Activated CD4-positive, alpha-beta memory T cell treated with anti-CD3 and anti-CD28 coated beads for 36 hours (primary cell): ENCODE results near the gene RIPOR1. TPM values are rescaled to one million over a fixed set of nuclear protein-coding genes. Genes with fewer than 3 reads are reported as not detected.
A peak's percentile ranks its signal among the peaks of the same experiment; 100 is the strongest.
"Not testable (repeated sequence)": the region's sequence is repeated elsewhere in the genome, so short reads cannot be mapped to it uniquely, and the experiment has no call there.

ENCODE experiments used
- CTCF ChIA-PET: fragments of 350-600 bp; sonication (Branson Sonifier 250); formaldehyde crosslinking; loops from one replicate; lab custom pipeline; 2021; ENCODE audit warnings: antibody characterized with exemption, inconsistent platforms; lab: Charles Lee
- POLR2A ChIA-PET: fragments of 350-600 bp; sonication (Branson Sonifier 250); formaldehyde crosslinking; loops from one replicate; lab custom pipeline; 2021; ENCODE audit warnings: antibody characterized with exemption; lab: Charles Lee
- DNase-seq: peaks from one replicate; pipeline ENCODE4 v3.0.0-alpha.2; 2020
- H3K27ac Mint-ChIP-seq: one replicate; pipeline ENCODE4 v1.8.0; 2021; ENCODE audit warnings: mixed read lengths
- H3K27me3 Mint-ChIP-seq: one replicate; pipeline ENCODE4 v1.8.0; 2021; ENCODE audit warnings: mixed read lengths
- H3K36me3 Mint-ChIP-seq: one replicate; pipeline ENCODE4 v1.8.0; 2021; ENCODE audit warnings: mixed read lengths
- H3K4me1 Mint-ChIP-seq: one replicate; pipeline ENCODE4 v1.8.0; 2021; ENCODE audit warnings: low read depth, mixed read lengths
- H3K4me3 Mint-ChIP-seq: one replicate; pipeline ENCODE4 v1.8.0; 2021; ENCODE audit warnings: mild to moderate bottlenecking, mixed read lengths
- H3K9me3 Mint-ChIP-seq: one replicate; pipeline ENCODE4 v1.8.0; 2021; ENCODE audit warnings: mixed read lengths
- intact Hi-C: fragments of 100-400 bp; cut with micrococcal nuclease; formaldehyde crosslinking; loops from one replicate; pipeline ENCODE4 v1.15.1; 2023
- total RNA-seq, 2 experiments: library from RNA; stranded (reverse); gene quantifications; one replicate each; pipeline ENCODE4 v1.2.3, GENCODE V29; 2021

The RIPOR1 gene
- total RNA-seq, result 10 to 100 TPM; 33.4 to 37.9 TPM

DNA sequence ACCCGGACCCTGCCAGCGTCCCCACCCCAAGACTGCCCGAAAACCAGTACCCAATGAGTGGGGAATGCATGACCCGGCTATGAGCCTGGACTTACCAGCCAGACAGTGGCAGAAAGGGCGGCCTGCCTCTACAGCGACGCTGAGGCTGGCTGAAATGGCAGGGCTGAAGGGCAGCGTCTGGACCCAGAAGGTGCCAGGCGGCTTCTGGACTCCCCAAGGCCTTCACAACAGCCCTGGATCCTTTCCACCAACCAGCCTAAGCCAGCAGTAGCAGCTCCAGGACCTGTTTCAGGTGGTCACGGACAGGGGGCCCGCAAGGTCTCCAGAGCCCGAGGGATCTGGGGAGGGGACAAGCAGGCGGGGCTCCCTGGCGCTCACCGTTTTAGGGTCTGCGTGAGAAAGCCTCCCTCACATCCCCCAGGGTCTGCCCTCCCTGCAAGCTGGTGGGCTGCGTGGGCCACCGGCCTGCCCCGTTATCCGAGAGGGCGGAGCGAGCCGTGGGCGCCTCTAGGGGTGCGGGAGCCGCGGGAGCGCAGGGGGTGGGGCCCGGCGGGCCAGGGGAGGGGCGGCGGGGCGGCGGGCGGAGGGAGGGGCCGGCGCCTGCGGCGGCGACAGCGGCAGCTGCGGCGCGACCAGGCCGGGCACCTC is at the start of gene RIPOR1:
TSS of gene RIPOR1 (plus strand) at position 608 of the 648 bp plus-strand sequence. CDS start 9,618 bp downstream, outside the sequence.
- intact Hi-C loops, result loop anchor here (2.0 to 10.0 kb wide), 2 partner anchors 34 to 276 kb away; partner anchors contain the start of genes CTCF, RANBP10 and TSNAXIP1
- CTCF ChIA-PET, result interaction anchor here (0.6 to 10.9 kb wide), 5 partner anchors 7 to 733 kb away, joined by 3 to 106 read pairs (median 4); no protein-coding TSS in a partner anchor
- DNase-seq, result peak; percentile 54
- Mint-ChIP-seq H3K4me1 (peaks cover 15% of the 10 kb centered on the region), H3K27ac (no peak within 1 kb of the TSS), H3K36me3 (no peaks in the 10 kb centered on the region), H3K27me3 (peaks cover 19% of the 10 kb centered on the region), H3K4me3 (peak within 1 kb of the TSS; percentile 68), H3K9me3 (no peaks in the 10 kb centered on the region)
- POLR2A ChIA-PET, result no interaction called here

DNA sequence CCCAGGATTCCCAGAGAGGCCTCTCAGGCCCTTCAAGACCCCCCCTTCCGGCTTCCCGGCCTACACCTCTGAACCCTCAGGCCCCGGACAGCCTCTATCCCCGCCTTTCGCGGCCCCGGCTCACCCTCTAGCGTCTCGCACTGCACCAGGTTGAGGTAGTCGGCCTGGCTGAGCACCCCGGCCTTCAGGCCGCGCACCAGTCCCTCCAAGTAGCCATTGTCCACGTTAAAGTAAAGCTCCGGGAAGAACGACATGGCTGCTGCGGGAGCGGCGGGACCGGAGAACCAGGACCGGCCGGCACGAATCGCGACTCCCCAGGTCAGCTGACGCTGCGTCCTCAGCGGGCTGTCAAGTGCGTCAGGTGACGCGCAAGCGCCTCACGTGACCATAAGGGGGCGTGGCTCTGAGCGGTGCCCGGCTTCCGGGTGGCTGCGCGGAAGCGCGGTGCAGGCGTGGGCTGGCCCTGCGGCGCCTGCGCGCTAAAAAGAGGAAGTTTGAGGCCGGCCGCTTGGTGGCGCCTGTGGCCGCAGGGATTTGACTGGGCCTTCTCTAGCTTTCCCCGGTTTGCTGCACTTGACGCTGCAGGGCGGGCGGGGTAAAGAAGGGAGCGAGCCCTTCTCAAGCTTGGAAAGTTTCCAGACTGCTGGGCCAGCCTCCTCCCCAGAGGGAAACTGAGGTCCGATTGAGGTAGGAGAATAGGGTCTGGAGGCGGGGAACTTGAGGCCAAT is 47.6 kb upstream of the RIPOR1 start, which contains the start of gene ATP6V0D1:
TSS of gene ATP6V0D1 (minus strand) at position 325 of the 728 bp plus-strand sequence. CDS start at position 254, 71 bp downstream.
- ChIA-PET CTCF (interaction anchor here (0.5 to 5.7 kb wide), 33 partner anchors 10 to 463 kb away, joined by 3 to 58 read pairs (median 5); partner anchors contain the start of genes CARMIL2, CTCF, GFOD2 and PLEKHG4), POLR2A (interaction anchor here (0.7 to 1.9 kb wide), 13 partner anchors 40 to 606 kb away, joined by 3 to 7 read pairs (median 3); partner anchors contain the start of genes ACD, GFOD2 and PSMB10)
- peak; percentile 99 for DNase-seq
- peaks cover 43% of the 10 kb centered on the region for H3K4me1 Mint-ChIP-seq
- intact Hi-C loops, result loop anchor here (1.0 to 2.0 kb wide), 6 partner anchors 33 to 325 kb away; partner anchors contain the start of genes ACD, CTCF, PARD6A and RANBP10
- H3K9me3 Mint-ChIP-seq, result no peaks in the 10 kb centered on the region
- no peaks in the 10 kb centered on the region for H3K27me3 Mint-ChIP-seq
- H3K36me3 Mint-ChIP-seq, result peaks cover 3% of the 10 kb centered on the region
- peak within 1 kb of the TSS; percentile 99 for H3K4me3 Mint-ChIP-seq
- peak within 1 kb of the TSS; percentile 97 for H3K27ac Mint-ChIP-seq

- H3K36me3 Mint-ChIP-seq, result peaks cover 3% of the 10 kb centered on the region
- H3K9me3 Mint-ChIP-seq, result no peaks in the 10 kb centered on the region
- H3K27me3 Mint-ChIP-seq, result no peaks in the 10 kb centered on the region
- ChIA-PET POLR2A (interaction anchor here (0.7 to 1.9 kb wide), 11 partner anchors 39 to 607 kb away, joined by 3 to 7 read pairs (median 3); partner anchors contain the start of genes ACD and GFOD2), CTCF (interaction anchor here (0.6 to 5.7 kb wide), 33 partner anchors 9 to 464 kb away, joined by 3 to 58 read pairs (median 5); partner anchors contain the start of genes CARMIL2, CTCF, GFOD2 and PLEKHG4)
- intact Hi-C loops, result loop anchor here (1.0 to 2.0 kb wide), 6 partner anchors 33 to 325 kb away; partner anchors contain the start of genes ACD, CTCF, PARD6A and RANBP10
- H3K4me3 Mint-ChIP-seq, result peak overlapping the region; percentile 99
- H3K4me1 Mint-ChIP-seq, result peaks cover 36% of the 10 kb centered on the region
- peak; percentile 69 for DNase-seq
- H3K27ac Mint-ChIP-seq, result peak overlapping the region; percentile 97
Measured at GRCh38 chr16:67481561-67482232, 46.9 kb upstream of the RIPOR1 start.

- Mint-ChIP-seq H3K36me3 (peaks cover 3% of the 10 kb centered on the region), H3K27ac (peak overlapping the region; percentile 97), H3K4me3 (peak overlapping the region; percentile 99), H3K27me3 (no peaks in the 10 kb centered on the region), H3K4me1 (peaks cover 33% of the 10 kb centered on the region), H3K9me3 (no peaks in the 10 kb centered on the region)
- POLR2A ChIA-PET, result interaction anchor here (0.8 to 1.9 kb wide), 2 partner anchors 39 to 186 kb away, joined by 3 to 6 read pairs; no protein-coding TSS in a partner anchor
- DNase-seq, result peak; percentile 22
- intact Hi-C loops, result no loop called here
- CTCF ChIA-PET, result interaction anchor here (0.8 to 5.7 kb wide), 15 partner anchors 9 to 186 kb away, joined by 3 to 58 read pairs (median 10); no protein-coding TSS in a partner anchor
Measured at GRCh38 chr16:67482233-67482924, 46.2 kb upstream of the RIPOR1 start.

- DNase-seq, result no peak
- intact Hi-C loops, result no loop called here
- H3K4me1 Mint-ChIP-seq, result peaks cover 28% of the 10 kb centered on the region
- no peaks in the 10 kb centered on the region for H3K27me3 Mint-ChIP-seq
- H3K36me3 Mint-ChIP-seq, result peaks cover 3% of the 10 kb centered on the region
- ChIA-PET CTCF (interaction anchor here (1.0 to 5.7 kb wide), 5 partner anchors 15 to 55 kb away, joined by 3 to 58 read pairs (median 4); no protein-coding TSS in a partner anchor), POLR2A (no interaction called here)
- H3K4me3 Mint-ChIP-seq, result peak within 1 kb of the TSS; percentile 99
- peak within 1 kb of the TSS; percentile 97 for H3K27ac Mint-ChIP-seq
- H3K9me3 Mint-ChIP-seq, result no peaks in the 10 kb centered on the region
Measured at GRCh38 chr16:67483150-67483549, 45.5 kb upstream of the RIPOR1 start, which contains the start of gene AGRP. Gene AGRP (minus strand): TSS chr16:67483547. CDS start chr16:67483398, 149 bp downstream.

DNA sequence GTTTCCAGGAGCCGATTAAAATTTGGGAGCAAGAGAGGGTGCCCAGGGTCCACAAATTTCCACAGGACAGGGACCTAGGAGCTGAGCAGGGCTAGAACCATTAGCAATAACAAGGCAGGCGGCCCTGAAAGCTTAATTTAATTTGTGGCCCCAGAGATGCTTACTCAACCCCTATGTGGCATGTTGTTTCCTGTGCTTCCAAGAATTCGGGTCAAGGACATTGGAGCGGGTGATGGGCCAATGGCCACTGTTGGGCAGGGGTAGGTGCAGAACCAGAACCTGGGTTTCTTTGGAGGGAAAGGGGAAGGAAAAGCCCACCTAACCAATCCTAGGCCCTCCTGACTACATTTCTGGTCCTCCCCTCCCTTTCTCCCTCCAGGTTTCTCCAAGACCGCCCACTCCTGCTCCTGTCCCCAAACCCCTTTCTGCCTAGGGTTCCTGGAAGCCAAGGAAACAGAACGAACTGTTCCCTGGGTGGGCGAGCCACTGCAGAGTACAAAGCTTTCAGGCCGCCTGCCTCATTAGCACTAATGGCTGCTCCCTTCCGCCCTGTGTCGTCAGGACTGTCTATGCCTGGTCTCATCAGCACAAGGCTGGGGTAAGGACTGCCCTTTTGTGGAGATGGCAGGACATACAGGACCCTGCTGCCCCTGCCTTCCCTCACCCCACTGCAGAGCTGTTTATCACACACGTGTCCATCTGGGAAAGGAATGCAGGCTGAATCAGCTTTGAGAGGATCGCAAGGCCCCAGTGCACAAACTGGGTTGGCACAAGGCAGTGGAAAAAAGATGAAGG is 44.7 kb upstream of the RIPOR1 start:
- Mint-ChIP-seq H3K27ac (peak overlapping the region; percentile 38), H3K9me3 (no peaks in the 10 kb centered on the region), H3K36me3 (peaks cover 3% of the 10 kb centered on the region), H3K4me1 (peaks cover 22% of the 10 kb centered on the region), H3K27me3 (no peaks in the 10 kb centered on the region), H3K4me3 (no peak overlapping the region)
- intact Hi-C loops, result no loop called here
- no peak for DNase-seq
- ChIA-PET POLR2A (no interaction called here), CTCF (interaction anchor here (0.6 to 5.7 kb wide), 6 partner anchors 10 to 56 kb away, joined by 3 to 58 read pairs (median 6); no protein-coding TSS in a partner anchor)

GRCh38 chr16:67486805-67487204 is 41.8 kb upstream of the RIPOR1 start:
- H3K36me3 Mint-ChIP-seq, result peaks cover 1% of the 10 kb centered on the region
- ChIA-PET POLR2A (no interaction called here), CTCF (interaction anchor here (1.0 to 2.8 kb wide), 2 partner anchors 27 to 34 kb away, joined by 5 to 10 read pairs; no protein-coding TSS in a partner anchor)
- H3K27ac Mint-ChIP-seq, result no peak overlapping the region
- intact Hi-C loops, result no loop called here
- no peak overlapping the region for H3K4me3 Mint-ChIP-seq
- no peak for DNase-seq
- H3K27me3 Mint-ChIP-seq, result no peaks in the 10 kb centered on the region
- no peaks in the 10 kb centered on the region for H3K9me3 Mint-ChIP-seq
- H3K4me1 Mint-ChIP-seq, result peaks cover 12% of the 10 kb centered on the region

DNA sequence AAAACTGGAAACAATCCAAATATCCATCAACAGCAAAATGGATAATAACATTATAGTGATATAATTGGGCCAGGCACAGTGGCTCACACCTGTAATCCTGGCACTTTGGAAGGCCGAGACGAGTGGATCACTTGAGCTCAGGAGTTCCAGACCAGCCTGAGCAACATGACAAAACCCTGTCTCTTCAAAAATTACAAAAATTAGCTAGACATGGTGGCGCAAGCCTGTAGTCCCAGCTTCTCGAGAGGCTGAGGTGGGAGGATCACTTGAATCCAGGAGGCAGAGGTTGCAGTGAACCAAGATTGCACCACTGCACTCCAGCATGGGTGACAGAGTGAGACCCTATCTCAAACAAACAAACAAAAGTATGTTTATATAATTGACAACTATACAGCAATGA is 41.1 kb upstream of the RIPOR1 start:
- DNase-seq, H3K36me3 Mint-ChIP-seq, H3K9me3 Mint-ChIP-seq, H3K27me3 Mint-ChIP-seq, H3K27ac Mint-ChIP-seq, H3K4me1 Mint-ChIP-seq, POLR2A ChIA-PET, H3K4me3 Mint-ChIP-seq, intact Hi-C loops: not testable (repeated sequence)
- CTCF ChIA-PET, result interaction anchor here (1.0 to 2.8 kb wide), 3 partner anchors 27 to 50 kb away, joined by 4 to 10 read pairs (median 5); no protein-coding TSS in a partner anchor

DNA sequence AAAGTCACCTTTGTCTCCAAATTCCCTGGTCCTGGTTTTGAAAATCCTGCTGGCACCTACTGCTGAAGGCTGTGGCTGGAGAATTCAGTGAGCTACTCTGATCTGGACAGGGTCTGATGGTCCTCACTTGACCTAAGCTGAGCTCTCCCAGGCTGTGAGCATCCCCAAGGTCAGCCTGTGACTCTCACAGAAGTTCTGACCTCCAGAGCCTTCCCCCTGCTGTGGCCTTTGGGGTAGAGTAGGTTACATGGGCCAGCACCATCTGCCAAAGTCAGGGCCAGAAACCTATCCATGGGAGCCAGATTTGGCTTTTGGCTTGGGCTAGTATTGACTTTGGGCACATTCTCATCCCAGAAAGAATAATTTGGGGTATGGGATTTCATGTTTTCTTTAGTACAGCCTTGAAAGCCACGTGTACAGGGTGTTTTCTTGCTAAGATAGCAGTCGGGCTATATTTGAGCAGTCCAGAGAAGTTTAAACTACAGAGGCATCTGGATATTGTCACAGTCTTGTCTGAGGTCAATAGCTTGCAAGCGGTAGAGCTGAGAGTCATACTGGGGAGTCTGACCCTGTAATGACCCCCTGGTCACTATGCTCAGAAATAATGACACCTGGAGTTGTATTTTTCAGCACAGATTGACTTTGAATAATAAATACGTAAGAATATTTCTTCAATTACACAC is 39.1 kb upstream of the RIPOR1 start:
- no peak for DNase-seq
- no peak overlapping the region for H3K27ac Mint-ChIP-seq
- no peaks in the 10 kb centered on the region for H3K27me3 Mint-ChIP-seq
- intact Hi-C loops, result no loop called here
- peaks cover 4% of the 10 kb centered on the region for H3K36me3 Mint-ChIP-seq
- H3K9me3 Mint-ChIP-seq, result no peaks in the 10 kb centered on the region
- POLR2A ChIA-PET, result no interaction called here
- H3K4me3 Mint-ChIP-seq, result no peak overlapping the region
- CTCF ChIA-PET, result interaction anchor here (0.9 to 6.1 kb wide), 5 partner anchors 8 to 57 kb away, joined by 4 to 35 read pairs (median 10); partner anchors contain the start of gene ATP6V0D1
- H3K4me1 Mint-ChIP-seq, result no peaks in the 10 kb centered on the region
